Duodenal mucosa (tissue), 2 donors: ENCODE results near the gene RYR1.
A peak's percentile ranks its signal among the peaks of the same experiment; 100 is the strongest.
"Not testable (repeated sequence)": the region's sequence is repeated elsewhere in the genome, so short reads cannot be mapped to it uniquely, and the experiment has no call there.

Experiments
- H3K27ac ChIP-seq: one replicate; pipeline ENCODE4 v1.7.0; 2013; ENCODE audit warnings: low read depth, low read length
- H3K27me3 ChIP-seq, 2 donors: one replicate each; pipeline ENCODE4 v1.7.0; 2013; ENCODE audit warnings: low read length in 2 of 2, control low read depth in 1 of 2; ENCODE audit not compliant: insufficient read depth in 2 of 2, control insufficient read depth in 1 of 2
- H3K36me3 ChIP-seq, 2 donors: one replicate each; pipeline ENCODE4 v1.7.0; 2013; ENCODE audit warnings: low read length in 2 of 2, control low read depth in 1 of 2; ENCODE audit not compliant: insufficient read depth in 2 of 2, control insufficient read depth in 1 of 2
- H3K4me1 ChIP-seq, 2 donors: one replicate each; pipeline ENCODE4 v1.7.0; 2013; ENCODE audit warnings: low read length in 2 of 2, control low read depth in 1 of 2; ENCODE audit not compliant: insufficient read depth in 2 of 2, control insufficient read depth in 1 of 2
- H3K4me3 ChIP-seq, 2 donors: one replicate each; pipeline ENCODE4 v1.7.0; 2013; ENCODE audit warnings: low read length in 2 of 2, low read depth in 1 of 2
- H3K9ac ChIP-seq, 2 donors: one replicate each; pipeline ENCODE4 v1.7.0; 2013; ENCODE audit warnings: low read length in 2 of 2, low read depth in 1 of 2
- H3K9me3 ChIP-seq, 2 donors: one replicate each; pipeline ENCODE4 v1.7.0; 2013; ENCODE audit warnings: low read length in 2 of 2, control low read depth in 1 of 2; ENCODE audit not compliant: control insufficient read depth in 1 of 2

RYR1 gene

DNA sequence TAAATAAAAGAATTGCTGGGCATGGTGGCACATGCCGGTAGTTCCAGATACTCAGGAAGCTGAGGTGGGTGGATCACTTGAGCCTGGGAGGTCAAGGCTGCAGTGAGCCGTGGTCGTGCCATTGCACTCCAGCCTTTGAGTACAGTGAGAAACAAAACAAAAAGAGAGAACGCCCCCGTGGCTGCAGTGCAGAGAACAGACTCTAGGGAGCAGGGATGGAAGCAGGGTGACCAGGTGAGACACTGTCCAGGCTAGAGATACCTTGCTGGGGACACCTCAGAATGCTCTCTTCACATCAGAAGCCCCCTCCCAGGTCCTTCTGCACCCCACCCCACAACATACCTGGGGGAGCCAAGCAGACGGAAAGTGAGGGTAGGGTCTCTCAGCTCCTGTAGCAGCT, 159.4 kb downstream of the RYR1 start:
- H3K4me3 ChIP-seq: no peak overlapping the region
- no peaks in the 10 kb centered on the region for H3K9me3 ChIP-seq
- H3K36me3 ChIP-seq: no peaks in the 10 kb centered on the region
- no peak overlapping the region for H3K9ac ChIP-seq
- no peak overlapping the region for H3K27ac ChIP-seq
- peaks cover 0 to 6% of the 10 kb centered on the region in 2 donors for H3K4me1 ChIP-seq
- H3K27me3 ChIP-seq: no peaks in the 10 kb centered on the region

DNA sequence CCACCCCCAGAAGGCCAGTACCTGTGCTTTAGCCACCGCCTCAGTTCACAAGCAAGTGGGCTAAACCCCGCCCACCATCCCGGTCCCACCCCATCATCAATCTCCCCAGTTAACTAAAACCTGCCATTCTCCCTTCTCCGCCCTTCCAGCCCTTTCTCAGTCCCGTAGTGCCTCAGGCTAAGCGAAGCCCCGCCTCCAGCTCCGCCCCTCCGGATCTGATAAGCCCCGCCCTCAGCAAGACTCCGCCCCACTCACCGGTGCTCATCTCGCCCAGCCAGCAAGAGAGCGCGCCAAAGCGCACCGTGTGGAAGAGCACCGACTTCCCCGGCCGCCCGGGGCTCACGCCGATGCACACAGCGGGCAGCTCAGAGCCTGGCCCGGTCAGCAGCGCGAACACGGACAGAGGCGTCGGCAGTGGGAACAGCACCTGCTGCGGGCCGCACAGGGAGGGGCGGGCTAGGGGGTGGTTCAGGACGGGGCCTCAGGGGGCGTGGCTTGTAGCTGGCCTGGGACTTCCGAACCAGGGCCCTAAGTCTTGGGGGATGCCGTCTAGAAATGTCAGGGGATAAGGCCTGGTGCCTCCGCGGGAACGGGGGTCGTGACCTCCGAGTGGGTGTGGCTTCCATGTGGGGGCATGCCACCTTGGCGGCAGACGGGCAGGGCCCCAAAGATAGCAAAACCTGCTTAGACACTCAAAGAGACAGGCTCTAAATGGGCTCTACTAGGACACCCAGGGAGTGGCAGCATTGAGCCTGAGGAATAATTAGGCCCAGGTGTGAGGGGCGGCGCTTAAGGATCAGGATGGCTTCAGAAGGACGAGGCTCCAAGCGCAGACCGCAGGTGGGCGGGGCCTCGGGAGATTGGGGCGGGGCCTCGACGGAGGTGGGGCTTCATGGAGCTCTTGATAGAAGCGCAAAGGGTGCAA, 162.8 kb downstream of the RYR1 start:
- peaks cover 0 to 6% of the 10 kb centered on the region in 2 donors for H3K4me1 ChIP-seq
- H3K36me3 ChIP-seq: no peaks in the 10 kb centered on the region
- no peak overlapping the region for H3K27ac ChIP-seq
- no peaks in the 10 kb centered on the region for H3K27me3 ChIP-seq
- no peaks in the 10 kb centered on the region for H3K9me3 ChIP-seq
- peak overlapping the region in 1 of 2 donors; percentile 36 for H3K4me3 ChIP-seq
- no peak overlapping the region for H3K9ac ChIP-seq

DNA sequence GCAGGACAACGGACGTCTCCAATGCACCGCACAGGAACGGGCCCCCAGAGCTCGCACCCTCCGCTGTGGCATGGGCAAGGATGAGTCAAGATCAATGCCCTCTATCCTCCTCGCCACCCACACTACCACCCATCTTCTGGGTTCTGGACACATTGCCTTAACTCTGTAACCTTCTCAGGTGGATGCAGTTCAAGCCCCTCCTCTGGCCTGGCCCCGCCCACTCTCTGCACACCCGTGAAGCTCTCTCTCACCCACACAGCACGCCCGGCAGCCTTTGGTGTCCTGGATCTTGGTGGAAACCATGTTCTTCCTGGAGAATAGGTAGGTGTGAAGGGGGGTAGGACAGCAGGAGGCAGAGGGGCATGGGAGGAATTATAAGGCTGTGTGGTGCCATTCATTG, 163.6 kb downstream of the RYR1 start:
- no peak overlapping the region for H3K9ac ChIP-seq
- no peaks in the 10 kb centered on the region for H3K36me3 ChIP-seq
- no peaks in the 10 kb centered on the region for H3K27me3 ChIP-seq
- H3K27ac ChIP-seq: no peak overlapping the region
- H3K4me1 ChIP-seq: peaks cover 0 to 6% of the 10 kb centered on the region in 2 donors
- no peak overlapping the region for H3K4me3 ChIP-seq
- no peaks in the 10 kb centered on the region for H3K9me3 ChIP-seq

DNA sequence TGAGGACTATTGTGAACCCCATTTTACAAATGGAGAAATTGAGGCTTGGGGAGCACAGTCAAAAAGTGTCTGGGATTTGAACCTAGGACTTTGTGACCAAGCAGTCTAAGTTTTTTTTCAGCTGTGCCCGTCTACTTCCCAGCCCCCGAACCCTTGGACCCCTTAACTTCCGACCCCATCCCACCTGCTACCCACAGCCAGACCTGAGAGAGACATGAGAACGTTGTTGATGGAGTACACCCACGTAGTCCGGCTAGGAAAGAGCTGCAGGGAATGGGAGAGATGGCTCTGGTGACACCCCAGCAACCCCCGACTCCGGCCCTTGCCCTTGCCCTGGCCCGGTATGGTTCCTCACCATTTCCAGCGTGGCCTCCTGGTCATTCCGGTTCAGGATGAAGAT, 166.2 kb downstream of the RYR1 start:
- no peaks in the 10 kb centered on the region for H3K36me3 ChIP-seq

DNA sequence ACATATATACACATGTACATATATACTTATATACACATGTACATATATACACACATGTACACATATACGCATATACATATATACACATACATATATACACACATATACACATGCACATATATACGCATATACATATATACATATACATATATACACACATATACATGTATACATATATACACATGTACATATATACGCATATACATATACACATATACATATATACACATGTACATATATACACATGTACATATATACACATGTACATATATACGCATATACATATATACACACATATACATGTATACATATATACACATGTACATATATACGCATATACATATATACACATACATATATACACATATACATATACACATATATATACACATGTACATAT, 169.4 kb downstream of the RYR1 start:
- not testable (repeated sequence) for H3K36me3 ChIP-seq, H3K4me3 ChIP-seq, H3K4me1 ChIP-seq, H3K9ac ChIP-seq, H3K9me3 ChIP-seq, H3K27ac ChIP-seq, H3K27me3 ChIP-seq

More for the DNA sequence above, 166.2 kb downstream of the RYR1 start:
- no peaks in the 10 kb centered on the region for H3K27me3 ChIP-seq
- peaks cover 0 to 6% of the 10 kb centered on the region in 2 donors for H3K4me1 ChIP-seq
- no peak overlapping the region for H3K4me3 ChIP-seq
- H3K9ac ChIP-seq: no peak overlapping the region
- no peaks in the 10 kb centered on the region for H3K9me3 ChIP-seq
- H3K27ac ChIP-seq: no peak overlapping the region

DNA sequence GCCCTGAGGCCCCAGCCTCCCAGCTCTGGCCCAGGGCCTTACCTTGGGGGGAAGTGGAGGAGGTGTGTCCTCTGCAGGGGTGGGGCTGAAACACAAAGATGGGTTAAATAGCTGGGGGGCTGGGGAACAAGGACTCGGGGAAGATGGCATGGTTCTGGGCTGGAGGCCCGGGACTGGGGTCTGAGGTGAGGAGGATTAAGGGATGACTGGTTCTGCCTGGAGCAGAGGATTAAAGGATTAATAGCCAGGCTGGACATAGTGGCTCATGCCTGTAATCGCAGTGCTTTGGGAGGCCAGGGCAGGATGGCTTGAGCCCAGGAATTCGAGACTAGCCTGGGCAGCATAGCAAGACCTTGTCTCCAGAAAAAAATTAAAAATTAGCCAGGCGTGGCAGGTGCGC, 172.6 kb downstream of the RYR1 start:
- Histone ChIP-seq H3K4me3 (no peak overlapping the region), H3K27me3 (no peaks in the 10 kb centered on the region), H3K9ac (no peak overlapping the region), H3K9me3 (no peaks in the 10 kb centered on the region), H3K36me3 (no peaks in the 10 kb centered on the region), H3K4me1 (no peaks in the 10 kb centered on the region), H3K27ac (no peak overlapping the region)

DNA sequence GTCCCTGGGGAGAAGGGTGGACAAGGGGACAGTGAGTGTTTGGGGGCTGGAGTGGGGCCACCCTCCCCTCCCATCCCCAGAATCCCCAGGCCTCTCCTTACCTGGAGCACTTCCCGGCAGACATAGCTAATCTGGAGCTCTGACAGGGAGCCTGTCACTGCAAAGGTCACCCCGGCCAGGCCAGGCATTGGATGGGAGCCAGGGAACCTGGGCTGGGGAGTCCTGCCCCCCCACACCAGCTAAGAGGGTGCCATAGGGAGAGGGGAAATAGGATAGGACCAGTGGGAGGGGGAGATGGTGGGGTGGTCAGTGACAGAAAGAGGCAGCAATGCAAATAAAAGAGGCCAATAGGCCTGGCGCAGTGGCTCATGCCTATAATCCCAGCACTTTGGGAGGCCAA, 180.8 kb downstream of the RYR1 start:
- Histone ChIP-seq H3K4me3 (no peak overlapping the region), H3K9me3 (no peaks in the 10 kb centered on the region), H3K27ac (no peak overlapping the region), H3K27me3 (no peaks in the 10 kb centered on the region), H3K9ac (no peak overlapping the region), H3K36me3 (no peaks in the 10 kb centered on the region), H3K4me1 (peaks cover 7 to 9% of the 10 kb centered on the region in 2 donors)

DNA sequence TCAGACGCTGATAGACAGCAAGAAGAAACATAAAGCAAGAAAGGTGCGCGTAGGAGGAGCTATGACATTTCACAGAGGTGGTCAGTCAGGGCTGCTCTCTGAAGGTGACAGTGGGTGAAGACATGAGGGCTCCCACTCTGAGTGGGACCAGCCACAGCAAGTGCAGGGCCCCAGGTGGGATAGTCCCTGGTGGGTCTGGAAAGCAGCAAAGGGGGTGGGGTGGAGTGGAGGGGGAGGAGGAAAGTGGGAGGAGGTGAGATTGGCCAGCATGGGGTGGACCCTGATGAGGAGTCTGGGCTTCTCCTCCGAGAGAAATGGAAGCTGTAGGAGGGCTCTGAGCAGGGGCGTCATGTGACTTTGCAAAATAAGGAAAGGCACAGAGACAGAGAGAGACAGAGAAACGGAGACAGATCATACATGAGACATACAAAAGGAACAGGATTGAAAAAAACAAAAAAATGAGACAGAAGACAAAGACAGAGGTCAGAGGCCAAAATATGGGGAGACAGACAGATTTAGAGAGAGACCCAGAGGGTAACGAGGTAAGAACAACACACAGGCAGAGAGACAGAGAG, 181.6 kb downstream of the RYR1 start:
- no peaks in the 10 kb centered on the region for H3K27me3 ChIP-seq
- no peak overlapping the region for H3K4me3 ChIP-seq

DNA sequence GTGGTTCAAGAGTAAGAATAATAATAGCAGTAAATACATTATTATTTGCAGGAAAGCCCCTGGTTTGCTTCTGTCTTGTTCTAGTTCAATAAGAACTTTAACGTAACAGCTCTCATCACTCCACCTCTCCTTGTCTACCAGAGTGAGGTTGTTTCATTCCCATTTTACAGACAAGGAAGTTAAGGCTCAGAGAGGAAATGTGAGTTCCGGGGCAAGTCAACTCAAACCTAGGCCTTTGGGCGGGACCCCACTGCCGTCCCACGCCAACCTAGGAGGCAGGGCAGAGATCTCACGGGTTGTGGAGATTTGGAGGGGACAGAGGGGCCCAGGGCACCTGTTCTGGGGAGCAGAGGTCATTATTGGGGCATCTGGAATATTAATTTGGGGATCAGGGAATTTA, 182.8 kb downstream of the RYR1 start:
- Histone ChIP-seq H3K27me3 (no peaks in the 10 kb centered on the region), H3K36me3 (peaks cover 3 to 11% of the 10 kb centered on the region in 2 donors), H3K9ac (peak overlapping the region in 1 of 2 donors; percentile 23), H3K27ac (no peak overlapping the region), H3K4me3 (no peak overlapping the region), H3K4me1 (peaks cover 16 to 19% of the 10 kb centered on the region in 2 donors), H3K9me3 (no peaks in the 10 kb centered on the region)

More for the DNA sequence above, 181.6 kb downstream of the RYR1 start:
- Histone ChIP-seq H3K4me1 (peaks cover 12 to 16% of the 10 kb centered on the region in 2 donors), H3K27ac (no peak overlapping the region), H3K9me3 (no peaks in the 10 kb centered on the region), H3K36me3 (peaks cover under 1 to 1% of the 10 kb centered on the region in 2 donors), H3K9ac (no peak overlapping the region)

DNA sequence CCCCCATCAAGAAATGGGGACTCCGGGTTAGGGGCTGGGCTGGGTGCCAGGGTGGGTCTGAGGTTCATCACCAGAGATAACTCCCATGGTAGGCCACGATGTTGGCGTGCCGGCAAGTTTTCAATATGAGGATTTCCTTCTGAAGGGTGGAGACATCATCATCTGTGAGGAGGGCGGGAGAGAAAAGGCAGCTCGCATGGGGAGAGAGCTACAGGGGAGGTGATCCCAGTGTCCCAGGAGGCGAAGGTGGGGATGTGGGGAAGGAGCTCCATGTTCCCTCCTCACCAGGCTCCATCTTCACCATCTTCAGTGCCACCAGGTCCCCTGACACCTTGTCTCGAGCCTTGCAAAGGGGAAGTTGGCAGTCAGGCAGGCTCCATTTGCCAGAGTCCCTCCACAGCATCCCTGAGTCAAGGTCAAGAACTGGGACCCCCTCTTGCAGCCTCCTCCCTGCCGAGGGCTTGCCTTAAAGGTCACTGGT, 183.8 kb downstream of the RYR1 start:
- H3K27me3 ChIP-seq: no peaks in the 10 kb centered on the region
- no peak overlapping the region for H3K27ac ChIP-seq
- peak overlapping the region; percentile 15 to 76 for H3K9ac ChIP-seq
- H3K36me3 ChIP-seq: peaks cover 8 to 22% of the 10 kb centered on the region in 2 donors
- peaks cover 16 to 19% of the 10 kb centered on the region in 2 donors for H3K4me1 ChIP-seq
- H3K9me3 ChIP-seq: no peaks in the 10 kb centered on the region
- peak overlapping the region; percentile 93 to 100 for H3K4me3 ChIP-seq
